ENCODE results near the gene SLC5A2.

GRCh38 chr16:31507617-31507928 is 24.6 kb downstream of the SLC5A2 start:
- TF ChIP-seq CTCF (IDR thresholded peaks at IDR 0.05) (no peak), POLR2A (IDR thresholded peaks at IDR 0.05) (no peak)

Measured in thyroid gland (tissue), 4 donors.